ENCODE data around the gene SH3RF1.

SH3RF1 gene

GRCh38 chr4:169064296-169064695 is 206.5 kb downstream of the SH3RF1 start:
- DNase-seq (ENCODE audit: low read depth): no peak

- DNase-seq (ENCODE audit: low read depth): no peak
Observed at GRCh38 chr4:169063441-169063840, 207.3 kb downstream of the SH3RF1 start.

- no peak for DNase-seq (ENCODE audit: low read depth)
Observed at GRCh38 chr4:169062897-169063244, 207.9 kb downstream of the SH3RF1 start.

GRCh38 chr4:169061386-169061785 is 209.4 kb downstream of the SH3RF1 start:
- no peak for DNase-seq (ENCODE audit: low read depth)

- no peak for DNase-seq (ENCODE audit: low read depth)
Observed at GRCh38 chr4:169060391-169061091, 210.2 kb downstream of the SH3RF1 start.

GRCh38 chr4:169059306-169060211 is 211.2 kb downstream of the SH3RF1 start:
- DNase-seq (ENCODE audit: low read depth): no peak

GRCh38 chr4:169058312-169058711 is 212.4 kb downstream of the SH3RF1 start:
- no peak for DNase-seq (ENCODE audit: low read depth)

GRCh38 chr4:169054879-169055278 is 215.9 kb downstream of the SH3RF1 start:
- DNase-seq (ENCODE audit: low read depth): no peak

- DNase-seq (ENCODE audit: low read depth): no peak
Observed at GRCh38 chr4:169052594-169052945, 218.2 kb downstream of the SH3RF1 start.

GRCh38 chr4:169051761-169052593 is 218.8 kb downstream of the SH3RF1 start:
- no peak for DNase-seq (ENCODE audit: low read depth)

- DNase-seq (ENCODE audit: low read depth): no peak
Observed at GRCh38 chr4:169050881-169051760, 219.6 kb downstream of the SH3RF1 start.

GRCh38 chr4:169050284-169050683 is 220.5 kb downstream of the SH3RF1 start:
- DNase-seq (ENCODE audit: low read depth): no peak

- no peak for DNase-seq (ENCODE audit: low read depth)
Observed at GRCh38 chr4:169048868-169049414, 221.8 kb downstream of the SH3RF1 start.

- no peak for DNase-seq (ENCODE audit: low read depth)
Observed at GRCh38 chr4:169047956-169048355, 222.8 kb downstream of the SH3RF1 start.

GRCh38 chr4:169045862-169046584 is 224.7 kb downstream of the SH3RF1 start:
- no peak for DNase-seq (ENCODE audit: low read depth)

GRCh38 chr4:169044714-169045447 is 225.9 kb downstream of the SH3RF1 start:
- DNase-seq (ENCODE audit: low read depth): no peak

All from activated T-cell treated with anti-CD3 and anti-CD28 coated beads for 24 hours (primary cell).